ENCODE measurements around the gene SYNGAP1.

GRCh38 chr6:33424855-33425667, 5.2 kb downstream of the SYNGAP1 start:
- no peak for TF ChIP-seq TP53 (CRISPR knock-in tag; IDR thresholded peaks at IDR 0.05)
- TF ChIP-seq CTCF (IDR thresholded peaks at IDR 0.05), result no peak
- no peak for TF ChIP-seq HES2 (IDR thresholded peaks at IDR 0.05)
- TF ChIP-seq USF2 (IDR thresholded peaks at IDR 0.05), result no peak
